HG03457 (cell line): ENCODE measurements around the gene HK1.
"Not testable (repeated sequence)": the region's sequence is repeated elsewhere in the genome, so short reads cannot be mapped to it uniquely, and the experiment has no call there.

ENCODE experiments used
- ATAC-seq: cut with Tn5 transposase; IDR thresholded peaks from one replicate; pipeline ENCODE4 v1.9.1; 2021; ENCODE audit warnings: moderate number of reproducible peaks; ENCODE audit not compliant: unreplicated experiment

Gene HK1

GRCh38 chr10:69278446-69278963 lies at the start of gene HK1:
HK1 (plus strand) TSS chr10:69278496.
- ATAC-seq: no peak

- no peak for ATAC-seq
These were observed 48.7 kb upstream of the HK1 start for GRCh38 chr10:69229616-69229916.

GRCh38 chr10:69230128-69230527 lies 48.2 kb upstream of the HK1 start:
- no peak for ATAC-seq

DNA sequence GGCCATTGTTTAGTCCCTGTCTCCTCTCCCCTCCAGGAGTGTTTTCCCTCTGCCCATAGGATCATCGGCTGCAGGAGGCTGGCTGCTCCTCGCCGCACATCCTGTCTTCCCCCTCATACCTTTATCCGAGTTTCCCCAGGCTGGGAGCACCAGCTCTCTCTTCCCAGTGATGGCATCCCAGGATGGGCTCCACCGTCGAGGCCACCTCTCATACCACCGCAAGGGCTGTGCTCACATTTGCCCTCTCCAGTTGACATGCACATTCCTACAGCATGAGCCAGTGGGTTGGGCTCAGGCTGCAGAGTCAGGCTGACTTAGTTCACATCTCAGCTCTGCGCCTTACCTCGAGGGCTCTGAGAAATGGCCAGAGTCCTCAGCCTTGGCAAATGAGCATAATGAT lies 46.0 kb upstream of the HK1 start:
- ATAC-seq: no peak

DNA sequence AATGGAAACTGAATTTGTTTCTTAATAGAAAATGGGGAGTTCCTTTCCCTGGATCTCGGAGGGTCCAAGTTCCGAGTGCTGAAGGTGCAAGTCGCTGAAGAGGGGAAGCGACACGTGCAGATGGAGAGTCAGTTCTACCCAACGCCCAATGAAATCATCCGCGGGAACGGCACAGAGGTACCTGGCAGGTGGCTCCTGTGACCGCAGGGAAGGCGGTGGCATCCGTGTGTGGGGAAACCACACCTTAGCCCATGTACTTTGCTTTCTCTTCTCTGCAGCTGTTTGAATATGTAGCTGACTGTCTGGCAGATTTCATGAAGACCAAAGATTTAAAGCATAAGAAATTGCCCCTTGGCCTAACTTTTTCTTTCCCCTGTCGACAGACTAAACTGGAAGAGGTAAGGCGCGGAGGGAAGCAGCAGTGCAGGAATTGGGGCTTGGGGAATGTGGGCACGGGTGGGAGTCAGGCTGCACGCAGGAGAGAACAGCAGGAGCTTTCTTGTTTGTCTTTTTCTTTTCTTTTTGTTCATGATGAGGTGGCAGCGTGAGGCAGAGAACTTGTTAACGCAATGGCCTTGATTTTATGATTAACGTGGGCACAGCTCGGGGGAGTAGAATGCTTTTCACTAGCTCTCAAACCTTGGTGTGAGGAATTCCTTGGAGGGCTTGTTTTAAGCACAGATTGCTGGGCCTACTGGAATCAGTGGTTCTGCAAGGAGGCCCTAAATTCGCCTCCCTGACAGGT lies 45.4 kb upstream of the HK1 start:
- no peak for ATAC-seq

GRCh38 chr10:69234447-69234846 lies 43.8 kb upstream of the HK1 start:
- ATAC-seq: no peak

DNA sequence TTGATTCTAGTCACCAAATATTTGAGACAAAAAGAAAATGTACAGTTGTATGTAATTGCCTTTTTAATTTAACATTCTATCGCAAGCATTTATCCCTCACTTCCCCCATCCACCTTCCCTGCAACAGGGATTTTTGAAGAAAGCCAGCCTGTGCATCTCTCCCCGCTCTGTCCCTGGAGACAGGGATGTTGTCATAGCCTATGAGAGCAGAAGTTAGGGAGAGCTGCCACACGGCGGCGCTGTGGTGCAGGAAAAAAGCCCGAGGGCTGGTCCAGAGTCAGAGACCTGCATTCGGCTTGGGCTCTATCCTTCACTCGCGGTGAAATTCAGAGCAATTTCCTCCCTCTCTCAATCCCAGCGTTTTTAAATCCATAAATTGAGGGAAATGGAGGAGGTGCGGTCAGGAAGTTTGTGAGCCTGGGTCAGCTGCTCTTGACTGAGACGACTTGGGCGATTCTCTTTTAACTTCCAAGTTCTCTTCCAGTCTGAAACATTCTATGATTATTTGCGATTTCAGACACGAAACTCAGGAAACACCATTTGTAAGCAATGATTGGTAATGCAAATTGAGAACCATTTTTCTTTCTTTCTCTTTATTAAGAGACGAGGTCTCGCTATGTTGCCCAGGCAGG lies 40.7 kb upstream of the HK1 start:
- peak; percentile 85 for ATAC-seq

GRCh38 chr10:69239136-69239535 lies 39.2 kb upstream of the HK1 start:
- no peak for ATAC-seq

DNA sequence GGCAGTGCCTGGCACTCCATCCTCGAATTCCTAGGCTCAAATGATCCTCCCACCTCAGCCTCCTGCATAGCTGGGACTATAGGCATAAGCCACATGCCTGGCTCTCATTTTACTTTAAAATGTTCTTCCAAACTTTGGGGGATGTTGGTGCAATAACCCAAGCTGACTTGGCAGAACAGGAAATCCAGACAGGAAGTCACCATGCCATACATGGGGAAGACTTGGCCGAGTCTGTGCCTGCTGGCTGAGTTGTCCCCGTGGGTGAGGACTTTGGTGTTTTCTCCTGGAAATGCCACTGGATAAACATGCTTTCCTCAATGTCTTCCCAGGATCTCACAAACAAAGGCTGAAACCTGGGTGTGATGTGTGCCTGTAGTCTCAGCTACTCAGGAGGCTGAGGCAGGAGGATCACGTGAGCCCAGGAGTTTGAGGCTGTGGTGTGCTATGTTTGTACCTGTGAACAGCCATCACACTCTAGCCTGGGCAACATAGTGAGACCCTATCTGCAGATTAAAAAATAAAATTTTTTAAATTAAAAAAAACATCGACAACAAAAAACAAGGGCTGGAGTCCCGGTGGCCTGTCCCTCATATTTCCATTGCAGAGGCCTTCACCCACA lies 38.4 kb upstream of the HK1 start:
- no peak for ATAC-seq

DNA sequence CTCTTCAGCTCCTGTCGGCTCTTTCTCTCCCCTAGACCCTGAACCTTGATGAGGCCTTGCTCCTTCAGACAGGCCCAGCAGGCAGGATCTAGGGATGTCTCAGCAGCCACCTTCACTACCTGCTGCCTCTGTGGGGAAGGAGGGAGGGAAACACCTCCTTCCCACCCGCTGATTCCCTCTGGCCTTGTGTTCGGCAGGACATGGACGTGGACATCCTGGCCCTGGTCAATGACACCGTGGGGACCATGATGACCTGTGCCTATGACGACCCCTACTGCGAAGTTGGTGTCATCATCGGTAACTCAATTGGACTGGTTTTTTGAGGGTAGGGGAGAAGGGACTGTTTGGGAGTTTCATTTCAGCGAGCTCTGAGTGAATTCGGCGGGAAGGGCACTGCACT lies 37.8 kb upstream of the HK1 start:
- ATAC-seq: no peak

DNA sequence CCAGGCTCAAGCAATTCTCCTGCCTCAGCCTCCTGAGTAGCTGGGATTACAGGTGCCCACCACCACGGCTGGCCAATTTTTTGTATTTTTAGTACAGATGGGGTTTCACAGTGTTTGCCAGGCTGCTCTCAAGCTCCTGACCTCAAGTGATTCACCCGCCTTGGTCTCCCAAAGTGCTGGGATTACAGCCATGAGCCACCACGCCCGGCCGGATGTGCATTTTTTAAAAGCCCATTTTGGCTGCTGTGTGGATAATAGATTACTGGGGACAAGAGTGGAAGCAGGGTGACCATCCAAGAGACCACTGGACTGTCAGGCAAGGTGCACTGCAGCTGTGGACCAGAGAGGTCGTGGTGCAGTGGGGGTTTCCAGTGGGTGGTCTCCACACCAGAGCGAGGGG lies 36.7 kb upstream of the HK1 start:
- no peak for ATAC-seq

GRCh38 chr10:69242040-69242851 lies 36.0 kb upstream of the HK1 start:
- no peak for ATAC-seq

GRCh38 chr10:69242852-69243212 lies 35.5 kb upstream of the HK1 start:
- ATAC-seq: no peak

DNA sequence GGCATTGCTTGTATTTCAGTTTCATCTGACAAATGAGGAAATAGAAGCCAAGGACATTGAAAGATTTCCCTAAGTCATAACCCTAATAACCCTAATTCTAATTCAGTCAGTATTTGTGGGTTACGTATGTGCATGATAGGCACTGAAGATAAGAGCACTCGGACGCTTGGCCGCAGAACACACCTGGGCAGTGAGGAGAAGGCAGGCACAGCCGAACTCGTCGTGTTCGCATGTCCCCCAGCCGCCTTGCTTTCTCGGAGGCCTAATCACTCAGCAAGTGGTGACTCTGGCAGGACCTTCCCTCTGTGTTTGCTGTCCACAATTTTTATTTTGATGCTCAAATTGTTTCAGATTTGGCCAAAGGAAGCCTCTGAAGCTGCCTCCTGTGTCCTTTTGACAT lies 34.5 kb upstream of the HK1 start:
- ATAC-seq: no peak

GRCh38 chr10:69246036-69246435 lies 32.3 kb upstream of the HK1 start:
- no peak for ATAC-seq

DNA sequence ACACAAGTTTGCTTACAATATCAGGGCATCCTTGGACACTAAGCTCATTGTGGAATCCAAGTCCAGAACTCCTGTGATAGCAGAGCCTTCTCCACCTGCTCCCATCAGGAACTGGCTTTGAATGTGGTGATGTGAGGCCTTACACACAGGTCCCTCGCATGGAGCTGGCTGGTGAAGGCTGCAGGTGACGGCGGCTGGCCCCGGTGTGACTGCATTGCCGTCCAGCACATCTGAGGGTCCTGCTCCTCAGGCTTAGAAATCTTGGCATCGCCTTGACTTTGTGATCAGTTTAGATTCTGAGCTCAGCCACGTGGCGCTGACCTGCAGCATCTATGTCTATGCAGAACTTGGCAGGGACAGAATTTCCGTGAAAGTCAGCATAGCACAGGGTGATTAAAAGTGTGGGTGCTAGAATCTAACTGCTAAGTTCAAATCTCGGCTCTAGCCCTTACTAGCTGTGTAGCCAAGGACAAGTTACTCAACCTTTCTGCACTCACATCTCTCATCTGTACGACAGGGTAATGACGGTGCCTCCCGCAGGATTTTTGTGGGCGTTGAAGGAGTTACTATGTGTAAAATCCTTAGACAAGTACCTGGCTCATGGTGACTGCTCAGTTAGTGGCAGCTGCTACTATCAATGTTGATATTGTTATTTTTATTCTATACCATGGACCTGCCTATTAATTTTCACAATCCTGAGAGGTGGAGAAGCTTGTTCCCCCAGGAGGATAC lies 31.5 kb upstream of the HK1 start:
- no peak for ATAC-seq

DNA sequence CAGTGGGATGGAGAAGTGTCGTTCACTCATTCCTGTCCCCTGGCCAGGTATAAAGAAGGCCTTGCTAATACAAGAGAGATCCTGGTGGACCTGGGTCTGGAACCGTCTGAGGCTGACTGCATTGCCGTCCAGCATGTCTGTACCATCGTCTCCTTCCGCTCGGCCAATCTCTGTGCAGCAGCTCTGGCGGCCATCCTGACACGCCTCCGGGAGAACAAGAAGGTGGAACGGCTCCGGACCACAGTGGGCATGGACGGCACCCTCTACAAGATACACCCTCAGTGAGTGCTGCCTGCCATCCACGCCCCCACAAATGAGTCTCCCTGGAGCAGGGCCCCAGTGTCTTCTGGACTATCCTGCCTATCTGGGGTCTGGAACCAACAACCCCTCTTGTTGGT lies 31.0 kb upstream of the HK1 start:
- ATAC-seq: no peak

GRCh38 chr10:69248117-69248730 lies 30.1 kb upstream of the HK1 start:
- ATAC-seq: no peak

- ATAC-seq: no peak
These were observed 28.3 kb upstream of the HK1 start for GRCh38 chr10:69250041-69250440.

GRCh38 chr10:69251417-69251816 lies 26.9 kb upstream of the HK1 start:
- not testable (repeated sequence) for ATAC-seq
